SIG-M5 treated with dmso at 0.1 percent for 504 hours (cell line): Measurements from ENCODE around the gene PIWIL1.
A peak's percentile ranks its signal among the peaks of the same experiment; 100 is the strongest.

Source experiments
- DNase-seq: peaks from one replicate; lab custom pipeline; 2025; ENCODE audit not compliant: unreplicated experiment; lab: John Stamatoyannopoulos, UW

PIWIL1 gene

DNA sequence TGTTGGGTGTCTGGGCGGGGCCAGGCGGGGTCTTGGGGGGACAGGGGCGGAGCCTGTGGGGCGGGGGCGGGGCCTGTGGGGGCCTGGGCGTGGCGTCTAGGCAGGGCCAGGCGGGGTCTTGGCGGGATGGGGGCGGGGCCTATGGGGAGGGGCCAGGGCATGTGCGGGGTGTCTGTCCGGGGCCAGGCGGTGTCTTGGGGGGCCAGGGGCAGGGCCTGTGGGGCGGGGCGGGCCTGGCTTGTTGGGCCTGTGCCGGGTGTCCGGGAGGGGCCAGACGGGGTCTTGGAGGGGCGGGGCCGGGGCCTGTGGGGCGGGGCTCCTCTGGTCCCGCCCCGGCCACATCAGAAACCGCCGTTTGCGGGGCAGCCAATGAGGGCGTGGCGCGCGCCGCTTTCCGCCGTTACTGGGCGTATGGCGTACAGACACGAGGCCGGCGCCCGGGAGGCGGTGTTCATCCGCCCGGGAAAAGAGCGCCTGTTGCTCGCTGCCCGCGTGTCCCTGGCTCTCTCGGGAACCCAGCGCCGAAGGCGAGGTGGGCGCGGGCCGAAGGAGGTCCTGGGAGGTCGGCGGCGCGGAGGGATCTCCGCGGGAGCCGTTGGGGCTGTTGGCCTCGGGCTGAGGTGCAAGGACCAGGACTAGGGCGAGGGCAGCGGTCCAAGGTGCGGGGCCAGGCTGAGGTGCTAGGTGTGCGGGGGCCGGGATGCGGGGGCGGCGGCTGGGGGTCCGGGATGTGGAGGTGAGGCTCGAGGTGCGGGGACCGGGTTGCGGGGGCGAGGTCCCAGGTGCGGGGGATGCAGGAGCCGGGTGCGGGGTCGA, at the start of gene PIWIL1:
Gene PIWIL1, plus strand, starts transcription at position 400 of the 816 bp plus-strand sequence. CDS start 4,705 bp downstream, outside the sequence.
- no peak for DNase-seq

DNA sequence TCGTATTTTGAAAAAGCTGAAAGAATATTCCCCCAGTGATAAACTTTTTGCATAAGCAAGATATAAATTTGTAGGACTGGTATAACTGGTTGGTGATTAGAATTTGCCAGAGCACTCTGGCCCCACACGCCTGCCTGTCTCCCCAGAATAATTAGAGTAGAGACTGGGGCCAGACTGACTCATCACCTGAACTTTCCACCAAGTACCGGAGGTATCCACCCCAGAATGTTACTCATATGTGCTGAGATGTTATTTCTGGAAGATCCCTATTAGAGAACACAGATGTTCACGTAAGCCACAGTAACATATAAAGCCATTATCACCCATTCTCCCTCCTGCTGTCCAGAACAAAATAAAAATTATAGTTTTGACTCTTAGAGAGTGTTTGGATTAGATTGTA, 49.5 kb upstream of the PIWIL1 start:
- no peak for DNase-seq

DNA sequence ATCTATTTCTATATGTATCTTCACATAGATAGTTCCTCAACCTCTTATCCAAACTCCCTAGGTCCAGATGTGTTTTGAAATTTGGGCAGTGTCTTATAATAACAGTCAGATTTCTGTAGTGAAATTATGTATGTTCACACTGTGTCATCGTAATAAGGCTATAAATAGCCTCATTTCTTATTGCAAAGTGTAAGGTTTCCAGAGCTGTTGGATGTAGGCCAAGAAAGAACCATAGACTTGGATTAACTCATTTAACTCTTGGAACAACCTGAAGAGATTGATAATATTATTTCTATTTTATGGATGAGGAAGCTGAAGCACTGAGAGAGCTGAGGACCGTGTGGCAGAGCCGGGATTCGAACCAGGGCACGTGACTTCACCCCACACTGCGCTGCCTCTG, 49.0 kb upstream of the PIWIL1 start:
- no peak for DNase-seq

DNA sequence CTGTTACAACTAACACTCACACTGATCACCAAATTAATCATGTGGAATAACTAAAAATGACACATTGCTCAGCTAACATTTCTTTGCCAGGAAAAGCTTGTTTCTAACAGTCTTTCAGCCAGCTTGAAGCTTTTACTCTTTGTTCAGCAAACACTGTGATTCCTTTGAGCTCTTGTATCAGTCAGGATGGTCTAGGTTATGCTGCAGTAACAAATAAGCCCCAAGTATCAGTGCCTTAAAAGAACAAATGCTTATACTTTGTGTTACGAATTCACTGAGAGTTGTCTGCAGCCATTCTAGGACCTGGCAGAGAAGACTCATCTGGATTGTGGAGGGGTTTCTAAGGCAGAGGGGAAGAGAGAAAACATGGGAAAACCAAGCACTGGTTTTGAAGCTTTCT, 47.6 kb upstream of the PIWIL1 start:
- no peak for DNase-seq

DNA sequence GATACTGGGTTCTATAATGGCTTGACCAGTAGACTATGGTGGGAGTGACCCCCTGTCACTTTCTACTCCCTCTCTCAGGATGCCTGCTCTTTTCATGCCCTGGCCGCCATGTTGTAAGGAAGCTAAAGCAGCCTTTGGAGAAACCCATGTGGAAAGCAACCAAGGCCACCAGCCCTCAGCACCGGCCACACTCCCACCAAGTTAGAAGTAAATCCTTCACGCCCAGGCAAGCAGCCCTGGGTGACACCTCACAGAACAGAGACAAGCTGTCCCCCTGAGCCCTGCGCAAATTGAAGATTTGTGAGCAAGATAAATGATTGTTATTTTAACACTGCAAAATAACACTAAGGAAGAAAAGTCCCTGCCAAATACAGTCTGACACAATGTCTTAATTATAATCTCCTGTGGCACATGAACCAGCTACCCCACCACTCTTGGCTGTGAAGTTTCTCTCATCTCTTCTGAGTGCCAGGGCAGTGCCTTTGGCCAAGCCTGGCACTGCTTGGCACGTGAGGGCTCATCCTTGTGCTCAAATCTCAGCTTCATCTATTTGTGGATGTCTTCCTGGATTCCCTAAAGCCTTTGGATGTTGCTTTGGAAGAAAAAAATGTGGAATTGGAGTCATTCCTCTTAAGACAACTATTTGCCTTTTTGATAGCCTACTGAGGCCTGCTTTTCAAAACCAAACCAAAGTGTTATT, 39.2 kb upstream of the PIWIL1 start:
- no peak for DNase-seq

DNA sequence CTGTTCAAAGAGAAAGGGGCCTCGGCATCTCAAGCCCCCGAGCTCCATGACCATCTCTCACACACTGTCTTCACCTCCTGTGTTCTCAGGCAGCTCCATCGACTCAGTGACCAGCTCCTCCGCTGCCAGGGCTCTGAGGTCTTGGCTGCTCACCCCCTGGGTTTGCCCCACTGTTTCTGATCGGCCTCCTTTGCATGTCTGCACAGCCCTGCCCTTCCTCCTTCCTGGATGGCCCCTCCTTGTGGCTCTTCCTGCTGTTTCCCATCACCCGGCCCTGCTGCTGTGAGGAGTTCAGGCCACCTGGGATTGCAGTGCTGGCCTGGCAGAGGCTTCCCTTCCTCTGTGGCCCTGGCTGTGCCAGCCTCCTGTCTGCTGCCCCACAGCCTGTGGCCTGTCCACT, 38.1 kb upstream of the PIWIL1 start:
- no peak for DNase-seq

DNA sequence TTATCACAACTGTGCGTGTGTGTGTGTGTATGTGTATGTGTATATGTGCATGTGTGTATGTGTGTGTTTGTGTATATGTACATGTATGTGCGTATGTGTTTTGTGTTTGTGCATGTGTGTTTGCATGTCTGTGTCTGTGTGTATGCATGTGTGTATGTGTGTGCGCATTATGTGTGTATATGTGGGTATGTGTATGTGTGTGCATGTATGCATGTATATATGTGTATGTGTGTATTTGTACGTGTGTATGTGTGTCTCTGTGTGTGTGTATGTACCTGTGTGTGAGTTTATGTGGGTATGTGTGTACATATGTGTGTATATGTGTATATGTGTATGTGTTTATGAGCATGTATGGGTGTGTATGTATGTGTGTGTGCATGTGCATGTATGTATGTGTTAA, 37.6 kb upstream of the PIWIL1 start:
- DNase-seq: no peak

DNA sequence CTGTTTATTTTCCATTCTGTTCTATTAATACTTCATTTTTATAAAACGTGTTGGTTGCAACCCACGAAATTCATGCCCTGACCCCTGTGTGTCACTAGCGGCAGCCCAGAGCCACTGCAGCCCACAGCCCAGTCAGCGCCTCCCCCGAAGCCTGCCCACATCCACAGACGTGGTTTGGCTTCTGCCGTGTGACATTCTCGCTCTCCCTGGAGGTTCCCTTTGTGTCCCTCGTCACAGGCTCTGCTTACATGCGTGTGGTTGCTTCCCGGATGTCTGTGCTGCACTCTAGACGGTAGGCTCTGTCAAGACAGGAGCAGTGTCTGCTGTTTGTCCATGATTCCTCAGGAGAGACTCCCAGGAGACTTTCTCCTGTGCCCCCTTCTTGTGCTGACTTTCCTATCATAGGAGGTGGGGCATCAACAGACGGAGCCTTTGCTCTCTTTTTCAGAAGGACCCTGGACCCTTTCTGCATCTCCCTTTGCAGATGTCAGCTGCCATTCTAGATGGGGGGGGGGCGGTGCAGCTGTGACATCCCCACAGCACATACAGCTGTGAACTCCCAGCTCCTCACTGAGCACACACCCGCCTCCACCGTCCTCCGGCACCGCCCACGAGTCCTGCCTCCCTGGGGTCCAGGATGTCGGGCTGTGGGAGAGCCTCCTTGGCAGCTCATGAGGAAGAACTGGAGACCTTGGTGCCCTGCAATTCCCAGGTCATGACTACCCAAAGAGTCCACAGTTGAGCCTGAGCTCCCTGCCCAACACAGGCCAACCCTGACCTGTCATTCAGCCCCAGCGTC, 36.8 kb upstream of the PIWIL1 start:
- no peak for DNase-seq

DNA sequence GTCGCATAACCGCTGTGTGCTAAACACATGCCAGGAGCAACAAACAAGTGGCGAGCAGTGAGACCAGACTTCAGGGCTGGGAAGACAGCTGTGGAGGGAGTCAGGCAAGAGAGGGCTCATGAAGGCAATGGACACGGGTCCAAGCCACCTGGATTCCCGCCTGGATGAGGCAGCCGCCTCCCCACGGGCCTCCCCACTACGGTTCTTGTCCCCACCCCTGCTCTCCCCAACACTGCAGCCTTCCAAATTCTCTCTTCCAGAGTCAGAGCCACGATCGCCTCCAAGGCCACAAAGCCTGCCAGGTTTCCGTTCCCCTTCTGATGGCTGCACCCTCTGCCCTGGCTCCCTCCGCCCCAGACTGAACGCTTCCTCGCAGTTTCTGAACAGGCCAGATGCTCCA, 36.1 kb upstream of the PIWIL1 start:
- no peak for DNase-seq

DNA sequence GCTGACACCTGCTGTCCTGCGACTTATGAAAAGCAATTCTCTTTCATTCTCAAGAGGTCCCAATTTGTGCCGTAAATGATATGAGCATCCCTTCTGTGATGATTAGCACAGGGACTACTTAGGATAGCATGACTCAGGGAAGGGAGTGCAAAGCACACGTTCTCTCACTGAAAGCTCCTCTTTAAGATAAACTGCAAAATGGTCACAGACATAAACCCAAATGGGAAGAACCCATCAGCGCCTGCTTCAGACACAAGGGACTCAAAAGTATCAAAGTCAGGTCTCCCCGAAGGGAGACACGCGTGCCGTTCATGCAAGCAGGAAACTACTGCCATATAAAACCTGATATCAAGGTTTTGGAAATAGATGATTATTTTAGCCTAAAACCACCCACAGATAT, 33.9 kb upstream of the PIWIL1 start:
- no peak for DNase-seq

DNA sequence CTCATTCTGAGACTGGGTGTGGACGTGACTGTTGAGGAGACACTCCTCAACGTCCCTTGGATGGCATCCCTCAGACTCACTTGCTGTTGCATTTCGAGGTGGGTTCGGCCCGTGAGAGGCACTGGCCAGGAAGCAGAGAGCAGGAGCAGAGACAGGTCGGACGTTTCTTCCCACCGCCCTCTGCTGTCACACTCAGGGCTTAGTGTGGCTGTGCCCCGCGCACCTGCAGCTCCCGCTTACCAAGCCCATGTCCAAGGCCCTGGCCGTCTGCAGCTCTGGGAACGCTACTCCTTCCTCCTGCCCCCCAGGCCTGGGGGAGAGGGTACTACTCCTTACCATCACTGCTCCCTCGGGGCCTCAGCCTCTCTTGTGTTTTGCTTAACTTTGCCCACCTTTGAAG, 29.8 kb upstream of the PIWIL1 start:
- DNase-seq: no peak

DNA sequence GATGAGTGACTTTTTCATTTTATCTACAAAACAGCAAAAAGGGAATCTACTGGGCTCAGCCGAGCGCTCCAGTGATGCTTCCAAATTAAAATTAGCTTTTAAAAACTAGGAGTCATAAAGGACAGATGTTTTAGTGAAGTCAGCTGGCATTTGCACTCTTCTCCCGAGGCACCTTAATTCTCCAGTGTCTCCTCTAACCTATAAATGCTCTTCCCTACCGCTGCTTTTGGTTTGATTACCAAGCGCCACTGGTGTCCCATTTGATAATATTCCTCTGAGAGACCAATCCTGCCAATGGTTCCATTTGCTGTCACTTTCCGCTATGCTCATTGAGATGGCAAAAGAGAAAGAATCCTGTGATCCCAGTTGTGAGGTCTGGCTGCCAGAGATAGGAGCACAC, 29.3 kb upstream of the PIWIL1 start:
- DNase-seq: no peak

DNA sequence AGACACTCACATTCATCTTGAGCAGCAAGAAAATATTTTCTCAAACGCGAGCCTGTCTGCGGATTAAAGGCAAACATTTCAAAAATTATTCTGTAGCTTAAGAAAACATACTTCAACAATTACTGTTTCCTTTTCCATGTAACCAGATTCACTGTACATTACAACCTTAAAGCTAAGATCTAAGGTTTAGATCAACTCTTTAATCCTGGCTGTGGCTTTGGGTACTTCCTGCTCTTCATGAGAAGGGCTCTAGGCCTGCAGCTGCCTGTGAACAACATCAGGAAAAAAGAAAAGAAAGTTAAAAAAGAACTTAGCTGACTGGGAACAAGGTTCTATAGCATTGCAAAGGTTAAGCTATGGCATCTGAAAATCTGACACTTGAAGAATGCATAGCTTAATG, 21.4 kb upstream of the PIWIL1 start:
- DNase-seq: no peak

DNA sequence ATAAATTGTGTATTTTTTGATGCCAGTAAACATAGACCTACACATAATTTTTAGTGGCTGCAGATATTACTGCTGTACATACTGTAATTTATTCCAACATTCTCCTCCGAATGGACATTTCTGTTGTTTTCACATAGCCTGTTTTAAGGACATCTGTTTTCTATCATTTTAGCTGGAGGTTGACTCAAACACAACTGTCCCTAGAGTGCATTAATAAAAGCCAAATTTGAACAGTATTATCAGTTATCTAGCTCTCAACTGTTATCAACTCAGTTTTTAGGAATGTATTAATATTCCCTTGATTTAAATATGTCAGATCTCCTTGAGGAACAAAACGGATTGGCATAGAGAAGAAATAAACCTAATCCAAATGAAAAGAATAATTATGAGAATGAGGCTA, 17.2 kb upstream of the PIWIL1 start:
- DNase-seq: no peak

DNA sequence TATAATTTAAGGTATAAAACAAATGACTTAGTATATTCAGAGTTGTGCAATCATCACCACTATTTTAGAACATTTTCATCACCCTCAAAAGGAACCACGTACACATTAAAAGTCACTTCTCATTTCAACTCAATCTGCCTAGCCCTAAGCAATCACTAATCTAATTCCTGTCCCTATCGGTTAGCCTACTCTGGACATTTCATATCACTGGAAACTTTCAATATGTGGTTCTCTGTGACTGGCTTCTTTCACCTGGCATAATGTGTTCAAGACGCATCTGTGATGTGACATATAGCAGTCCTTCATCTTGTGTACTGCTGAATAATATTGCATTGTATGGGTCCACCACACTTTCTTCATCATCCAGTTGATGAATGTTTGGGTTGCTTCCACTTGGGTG, 15.4 kb upstream of the PIWIL1 start:
- no peak for DNase-seq

DNA sequence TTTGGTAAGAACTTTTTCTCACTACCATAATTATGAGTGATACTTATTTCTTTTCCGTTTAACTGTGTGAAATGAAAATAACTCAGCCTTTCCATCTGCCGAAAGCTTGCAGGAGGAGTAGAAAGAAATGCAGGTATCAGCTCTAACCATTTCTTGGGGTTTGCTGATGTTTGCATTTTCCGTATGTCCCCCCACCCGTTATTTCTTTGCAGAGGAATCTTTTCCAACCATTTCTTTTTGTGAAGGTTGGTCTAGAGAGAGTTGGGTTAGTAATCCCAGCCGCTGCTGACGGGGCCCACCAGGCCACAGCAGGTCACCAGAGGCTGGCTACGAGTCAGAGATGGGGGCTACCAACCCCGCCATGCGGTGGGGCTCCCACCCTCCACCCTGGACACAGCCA, 7.0 kb upstream of the PIWIL1 start:
- no peak for DNase-seq

DNA sequence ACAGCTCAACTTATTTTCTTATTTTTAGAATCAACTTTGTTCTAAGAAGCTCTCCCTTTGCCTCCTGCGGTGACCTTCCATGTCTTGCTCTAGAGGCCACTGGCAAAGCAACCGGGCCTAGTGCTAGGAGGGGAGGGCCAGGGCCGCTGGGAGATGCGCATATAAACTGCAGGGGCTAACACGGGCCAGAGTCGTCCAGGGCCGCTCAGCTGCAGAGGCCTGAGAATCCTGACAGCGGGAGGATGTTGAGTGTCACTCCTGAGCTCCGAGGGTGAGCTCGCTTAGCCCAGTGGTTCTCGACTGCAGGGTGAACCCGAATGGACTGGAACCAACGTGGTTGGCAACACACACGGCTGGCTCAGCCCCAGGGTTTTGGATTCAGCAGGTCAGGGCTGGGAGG, 6.5 kb upstream of the PIWIL1 start:
- no peak for DNase-seq

DNA sequence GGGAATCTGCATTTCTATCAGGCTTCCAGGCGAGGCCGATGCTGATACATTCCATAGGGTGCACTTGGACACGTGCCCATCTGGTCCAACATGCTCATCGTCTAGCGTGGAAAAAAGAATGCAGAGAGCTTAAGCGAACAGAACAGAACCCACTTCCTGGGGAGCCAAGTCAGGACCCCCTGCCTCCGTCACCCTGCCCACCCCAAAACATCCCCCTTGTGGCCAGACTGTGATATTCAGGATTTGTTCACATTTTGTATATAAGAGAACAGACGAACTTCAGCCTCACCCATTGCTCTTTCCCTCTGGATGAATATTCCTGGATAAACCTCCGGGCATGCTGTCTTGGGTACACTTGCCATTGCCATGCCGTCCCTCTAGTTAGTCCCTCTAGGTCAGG, 4.3 kb upstream of the PIWIL1 start:
- DNase-seq: no peak

DNA sequence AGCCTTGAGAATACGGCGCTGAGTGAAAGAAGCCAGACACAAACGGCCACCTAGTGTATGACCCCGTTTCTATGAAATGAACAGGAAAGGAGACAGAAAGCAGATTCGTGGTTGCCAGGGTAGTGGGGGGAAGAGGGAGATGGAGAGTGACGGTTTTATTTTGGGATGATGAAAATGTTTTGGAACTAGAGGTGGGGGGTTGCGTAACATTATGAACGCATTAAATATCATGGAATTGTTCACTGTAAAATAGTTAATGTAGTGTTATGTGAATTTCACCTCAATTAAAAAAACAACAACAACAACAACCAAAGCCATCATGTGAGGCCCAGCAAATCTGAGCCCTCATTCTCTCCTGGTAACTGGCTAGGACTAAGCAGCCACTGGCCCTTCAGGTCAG, 3.3 kb upstream of the PIWIL1 start:
- DNase-seq: no peak

DNA sequence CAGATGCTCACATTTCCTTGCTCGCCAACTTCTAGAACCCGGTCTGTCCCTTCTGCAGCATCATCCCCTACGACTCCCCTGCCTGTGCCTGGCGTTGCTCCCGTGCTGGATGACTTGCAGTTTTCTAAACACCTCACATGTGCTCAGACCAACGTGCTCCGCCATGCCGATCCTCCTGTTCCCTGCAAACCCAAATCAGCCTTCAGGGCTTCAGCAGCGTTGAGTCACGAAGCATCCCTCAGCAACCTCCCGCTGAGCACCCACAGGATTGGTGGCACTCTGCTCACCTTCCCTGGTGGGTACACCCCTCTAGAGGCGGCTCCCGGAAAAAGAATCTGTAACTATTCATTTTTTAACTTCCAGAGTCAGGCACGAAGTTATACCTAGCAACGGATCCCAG, 2.8 kb upstream of the PIWIL1 start:
- no peak for DNase-seq

DNA sequence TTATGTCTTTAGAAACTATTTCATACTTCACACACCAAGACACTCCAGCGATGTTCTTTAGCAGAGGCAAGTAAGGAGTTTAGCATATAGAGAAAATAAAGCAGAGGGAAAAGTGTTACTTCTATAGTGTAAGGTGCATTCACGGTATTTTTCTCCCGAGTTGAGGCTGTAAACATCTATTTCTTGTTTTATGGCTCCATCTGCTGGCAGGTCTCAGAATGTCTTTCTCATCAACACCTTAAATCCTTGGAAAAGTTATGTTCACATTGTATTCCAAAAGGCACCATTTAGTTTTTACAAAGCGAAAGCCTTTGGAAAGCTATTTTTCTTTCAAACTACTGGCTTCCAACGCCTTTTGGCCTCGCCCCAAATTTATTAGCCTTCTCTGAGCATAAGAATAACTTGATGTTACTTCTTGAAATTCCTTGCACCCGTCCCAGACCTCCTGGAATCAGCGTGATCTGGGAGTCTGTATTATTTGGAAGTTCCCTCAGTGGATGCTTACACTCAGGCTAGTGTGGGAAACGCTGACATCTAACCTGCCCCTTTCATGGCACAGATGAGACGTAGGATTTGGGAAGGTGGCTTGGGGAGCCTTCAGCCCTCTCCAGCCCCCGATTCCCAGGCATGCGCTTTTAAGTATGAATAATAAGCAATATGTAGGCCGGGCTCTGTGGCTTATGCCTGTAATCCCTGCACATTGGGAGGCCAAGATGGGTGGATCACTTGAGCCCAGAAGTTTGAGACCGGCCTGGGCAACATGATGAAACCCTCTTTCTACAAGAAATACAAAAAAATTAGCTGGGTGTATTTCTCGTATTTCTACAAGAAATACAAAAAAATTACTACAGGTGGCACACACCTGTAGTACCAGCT, 1.9 kb upstream of the PIWIL1 start:
- DNase-seq: peak; percentile 58
